HG02852 (cell line): ENCODE results near the gene PRM1.

ENCODE experiments used
- ATAC-seq: cut with Tn5 transposase; IDR thresholded peaks from one replicate; pipeline ENCODE4 v1.9.1; 2021; ENCODE audit warnings: mild to moderate bottlenecking, moderate library complexity; ENCODE audit not compliant: unreplicated experiment

PRM1 gene

GRCh38 chr16:11239644-11240632, 41.2 kb downstream of the PRM1 start:
- ATAC-seq = no peak

- no peak for ATAC-seq
Measured at GRCh38 chr16:11238272-11239202, 42.6 kb downstream of the PRM1 start.

DNA sequence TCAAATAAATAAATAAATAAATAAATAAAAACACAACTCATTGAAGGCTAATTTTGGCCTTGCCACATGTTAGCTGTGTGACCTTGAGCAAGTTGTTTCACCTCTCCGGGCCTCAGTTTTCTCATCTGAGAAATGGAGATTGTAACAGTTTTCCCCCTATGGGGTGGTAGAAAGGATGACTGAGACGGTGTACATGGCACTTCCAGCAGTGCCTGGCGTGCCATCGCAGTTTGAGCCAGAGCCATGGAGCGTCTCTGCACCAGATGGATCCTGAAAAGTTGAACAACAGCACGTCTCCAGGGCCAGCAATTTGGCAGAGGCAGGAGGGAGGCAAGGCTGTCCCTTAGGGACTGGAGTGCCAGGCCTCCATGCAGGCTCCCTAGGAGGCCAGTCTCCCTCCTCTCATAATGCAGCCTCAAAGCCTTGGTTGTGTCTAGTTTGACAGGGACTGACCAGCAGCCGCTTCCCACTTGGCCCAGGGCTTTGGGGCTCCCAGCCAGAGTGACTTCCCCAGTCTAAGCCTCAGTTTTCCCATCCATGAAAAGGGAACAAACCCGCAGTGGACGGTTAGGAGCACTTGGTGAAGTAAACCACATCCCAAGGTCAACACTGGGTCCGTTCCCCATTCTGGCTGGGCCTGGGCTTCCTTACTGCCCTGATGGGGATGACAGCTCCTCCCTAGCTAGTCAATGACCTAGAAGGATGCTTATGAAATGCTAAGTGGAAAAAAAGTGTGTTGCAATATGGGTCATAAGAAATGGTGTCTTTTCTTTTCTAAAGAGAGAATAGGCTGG, 44.5 kb downstream of the PRM1 start:
- no peak for ATAC-seq

- no peak for ATAC-seq
Measured at GRCh38 chr16:11235703-11235991, 45.5 kb downstream of the PRM1 start.

DNA sequence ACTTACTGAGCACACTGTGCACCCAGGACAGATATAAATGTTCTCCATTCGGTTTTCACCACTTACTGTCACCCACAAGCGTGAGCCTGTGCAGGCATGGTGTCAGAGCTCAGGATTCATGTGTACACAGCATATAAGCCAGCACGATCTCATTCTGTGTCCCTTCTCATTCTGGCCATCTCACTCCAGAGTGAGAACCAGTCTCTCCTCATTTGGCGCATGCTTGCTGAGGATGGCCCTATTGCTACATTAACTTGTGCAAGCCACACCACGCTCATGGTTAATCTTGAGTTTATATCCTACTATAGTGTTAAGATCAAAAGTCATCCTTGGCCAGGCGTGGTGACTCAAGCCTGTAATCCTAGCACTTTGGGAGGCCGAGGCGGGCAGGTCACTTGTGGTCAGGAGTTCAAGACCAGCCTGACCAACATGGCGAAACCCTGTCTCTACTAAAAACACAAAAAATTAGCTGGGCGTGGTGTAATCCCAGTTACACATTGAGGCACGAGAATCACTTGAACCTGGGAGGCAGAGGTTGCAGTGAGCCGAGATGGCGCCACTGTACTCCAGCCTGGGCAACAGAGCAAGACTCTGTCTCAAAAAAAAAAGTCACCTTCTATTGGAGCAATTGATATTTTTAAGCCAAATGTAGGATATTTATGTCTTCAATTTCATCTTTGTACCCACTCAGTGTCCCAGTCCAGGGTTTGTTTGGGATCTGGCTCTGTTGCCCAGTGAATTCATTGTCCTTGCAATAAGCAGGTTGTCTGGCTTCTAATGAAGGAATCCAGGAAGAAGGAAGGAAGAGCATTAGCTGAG, 46.0 kb downstream of the PRM1 start:
- ATAC-seq = no peak

DNA sequence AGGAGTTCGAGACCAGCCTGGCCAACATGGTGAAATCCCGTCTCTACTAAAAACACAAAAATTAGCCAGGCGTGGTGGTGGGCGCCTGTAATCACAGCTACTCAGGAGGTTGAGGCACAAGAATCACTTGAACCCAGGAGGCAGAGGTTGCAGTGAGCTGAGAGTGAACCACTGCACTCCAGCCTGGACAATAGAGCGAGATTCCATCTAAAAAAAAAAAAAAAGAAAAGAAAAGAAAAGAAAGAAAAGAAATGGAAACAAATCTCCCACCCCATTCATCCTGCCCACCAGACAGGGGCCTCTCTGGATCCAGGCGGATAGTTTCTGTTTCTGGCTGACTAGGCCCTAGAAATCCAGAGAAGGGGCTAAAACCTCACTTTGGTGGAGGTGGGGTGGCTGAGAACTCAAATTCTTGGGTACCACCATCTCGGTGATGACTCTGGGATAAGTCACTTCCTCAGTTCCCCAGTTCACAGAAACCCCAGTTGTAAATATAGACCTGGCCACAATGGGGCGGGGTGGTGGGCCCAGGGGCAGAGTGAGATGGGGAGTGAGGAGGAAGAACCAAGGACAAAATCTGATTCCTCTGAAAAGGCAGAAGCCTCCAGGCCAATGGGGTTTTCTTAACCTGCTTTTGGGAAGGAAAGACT, 47.3 kb downstream of the PRM1 start:
- no peak for ATAC-seq

- peak; percentile 76 for ATAC-seq
Measured at GRCh38 chr16:11232852-11233726, 48.0 kb downstream of the PRM1 start.

GRCh38 chr16:11232302-11232851, 48.8 kb downstream of the PRM1 start:
- ATAC-seq = no peak

DNA sequence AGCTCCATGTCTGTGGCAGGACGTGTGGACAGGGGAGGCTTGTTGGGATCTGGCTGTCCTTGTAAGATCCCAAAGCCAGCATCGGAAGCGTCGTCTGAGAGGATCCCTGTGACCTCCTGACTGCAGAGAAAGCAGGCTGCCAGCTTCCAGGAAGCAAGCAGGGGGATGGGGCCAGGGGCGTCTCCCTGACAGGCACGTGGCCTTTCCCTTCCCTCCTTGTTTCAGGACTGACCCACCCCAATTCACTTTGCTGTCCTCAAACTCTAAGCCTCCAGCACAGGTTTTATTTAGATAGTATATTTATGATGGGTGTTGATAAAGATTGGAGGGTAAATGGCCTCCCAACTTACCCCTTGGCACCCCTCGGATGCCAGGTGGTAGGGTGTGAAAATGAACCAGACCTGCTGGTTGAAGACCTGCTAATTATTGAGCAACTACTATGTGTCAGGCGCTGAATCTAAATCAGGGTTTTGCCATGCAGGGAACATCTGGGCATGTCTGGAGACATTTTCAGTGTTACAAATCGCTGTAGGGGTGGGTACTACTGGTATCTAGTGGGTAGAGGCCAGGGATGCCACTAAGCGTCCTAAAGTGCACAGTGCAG, 49.7 kb downstream of the PRM1 start:
- ATAC-seq = no peak
